HG03139 (cell line): Measurements from ENCODE around the gene MID2.
"Not testable (repeated sequence)": the region's sequence is repeated elsewhere in the genome, so short reads cannot be mapped to it uniquely, and the experiment has no call there.

Source experiments
- ATAC-seq: cut with Tn5 transposase; IDR thresholded peaks from one replicate; pipeline ENCODE4 v1.9.1; 2021; ENCODE audit not compliant: unreplicated experiment

The MID2 gene

DNA sequence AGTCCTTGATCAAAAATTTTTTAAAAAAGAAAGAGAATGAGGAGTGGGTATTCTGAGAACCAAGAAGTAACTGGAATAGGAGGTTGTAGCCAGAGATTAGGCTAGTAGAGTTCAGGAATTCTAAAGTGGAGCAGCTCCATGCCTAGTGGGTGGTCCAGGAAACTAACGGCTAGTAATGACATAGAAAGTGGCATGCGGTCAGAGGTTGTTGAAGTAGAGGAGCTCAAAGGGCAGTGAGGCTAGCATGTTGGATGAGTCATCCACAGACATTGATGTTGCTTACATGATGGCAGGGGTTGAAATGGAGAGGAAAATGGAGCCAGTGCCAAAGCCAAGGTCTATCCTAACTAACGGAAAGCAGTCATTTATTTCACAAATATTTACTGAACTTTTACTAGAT is 114.4 kb downstream of the MID2 start:
- no peak for ATAC-seq

DNA sequence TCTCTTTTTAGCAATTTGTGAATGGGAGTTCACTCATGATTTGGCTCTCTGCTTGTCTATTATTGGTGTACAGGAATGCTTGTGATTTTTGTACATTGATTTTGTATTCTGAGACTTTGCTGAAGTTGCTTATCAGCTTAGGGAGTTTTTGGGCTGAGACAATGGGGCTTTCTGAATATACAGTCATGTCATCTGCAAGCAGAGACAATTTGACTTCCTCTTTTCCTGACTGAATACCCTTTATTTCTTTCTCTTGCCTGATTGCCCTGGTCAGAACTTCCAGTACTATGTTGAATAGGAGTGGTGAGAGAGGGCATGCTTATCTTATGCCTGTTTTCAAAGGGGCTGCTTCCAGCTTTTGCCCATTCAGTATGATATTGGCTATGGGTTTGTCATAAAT is 129.7 kb downstream of the MID2 start:
- not testable (repeated sequence) for ATAC-seq

DNA sequence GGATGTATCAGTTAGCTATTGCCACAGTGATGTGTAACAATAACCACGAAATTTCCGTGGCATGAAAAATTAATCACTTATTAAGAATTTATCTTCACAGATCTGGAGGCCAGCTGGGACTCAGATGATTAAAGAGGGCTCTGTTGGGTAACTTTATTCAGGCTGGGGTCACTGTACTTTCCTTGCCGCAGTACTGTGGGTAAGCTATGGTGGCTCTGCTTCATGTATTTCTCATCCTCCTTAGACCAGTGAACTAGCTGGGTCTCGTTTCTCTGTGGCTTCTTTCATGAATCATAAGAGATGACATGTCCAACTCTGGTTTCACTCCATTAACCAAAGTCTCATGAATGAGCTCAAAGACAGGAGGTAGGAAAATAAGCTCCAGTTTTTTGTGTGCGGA is 143.0 kb downstream of the MID2 start:
- peak; percentile 81 for ATAC-seq

DNA sequence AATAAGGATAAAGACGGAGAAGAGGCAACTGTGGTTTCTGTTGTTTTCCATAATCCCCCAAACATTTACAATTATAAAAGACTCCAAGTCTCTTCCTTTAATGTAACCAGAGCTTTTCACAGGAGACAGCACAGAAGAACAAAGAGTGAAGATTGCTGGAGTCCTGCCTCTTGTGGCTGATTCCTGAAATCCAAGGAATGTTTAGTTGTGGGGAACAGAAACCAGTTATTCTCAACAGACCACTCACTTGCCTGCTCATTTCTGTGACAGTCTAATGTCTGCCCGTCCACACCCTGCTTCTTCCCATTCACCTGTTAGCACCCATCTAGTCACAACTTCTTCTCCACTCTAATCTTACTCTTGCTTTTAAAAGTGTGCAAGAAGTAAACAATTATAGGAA is 144.4 kb downstream of the MID2 start:
- ATAC-seq = no peak

DNA sequence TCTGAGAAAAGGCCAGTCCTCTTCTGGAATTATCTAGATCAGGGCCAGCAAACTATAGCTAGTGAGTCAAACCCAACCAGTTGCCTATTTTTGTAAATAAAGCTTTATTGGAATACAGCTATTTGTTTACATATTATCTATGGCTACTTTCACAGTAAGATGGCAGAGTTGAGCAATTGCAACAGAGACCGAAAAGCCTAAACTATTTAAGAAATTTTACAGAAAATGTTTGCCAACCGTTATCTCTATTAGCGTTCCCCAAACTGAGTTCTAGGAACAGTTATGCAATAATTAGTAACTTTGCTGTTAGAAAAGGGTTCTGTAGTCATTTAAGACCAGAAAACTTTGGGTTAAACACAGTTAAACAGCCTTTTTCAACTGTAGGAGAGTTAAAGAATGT is 146.0 kb downstream of the MID2 start:
- no peak for ATAC-seq
